SK-N-MC (cell line): Measurements from ENCODE around the gene SPOP.

ENCODE experiments used
- EZH2 ChIP-seq: fragments of 200-600 bp; sonication (generic); IDR thresholded peaks from one replicate; pipeline ENCODE4 v1.6.1; 2017; ENCODE audit warnings: antibody characterized with exemption
- FOXP2 ChIP-seq: optimal IDR thresholded peaks from 2 replicates; pipeline ENCODE3; 2011; ENCODE audit warnings: mild to moderate bottlenecking, moderate library complexity; ENCODE audit not compliant: insufficient read depth; ENCODE audit errors: extremely low read length, control extremely low read depth
- POLR2AphosphoS5 ChIP-seq: IDR thresholded peaks from 2 replicates; pipeline ENCODE4 v1.6.1; 2012; ENCODE audit warnings: mild to moderate bottlenecking, low read depth, low read length, borderline replicate concordance

- TF ChIP-seq POLR2AphosphoS5 (no peak), EZH2 (no peak), FOXP2 (no peak)
These were observed 39.5 kb upstream of the SPOP start for GRCh38 chr17:49717371-49717861.
